Smooth muscle cell (in vitro differentiated cells): ENCODE measurements around the gene TNFRSF4. TPM values are rescaled to one million over a fixed set of nuclear protein-coding genes. Genes with fewer than 3 reads are reported as not detected.

ENCODE experiments used
- DNase-seq: peaks from one replicate; lab custom pipeline; 2025; ENCODE audit not compliant: unreplicated experiment; lab: John Stamatoyannopoulos, UW
- H2AFZ ChIP-seq: fragments of 200-600 bp; sonication (generic); 2 replicates; pipeline ENCODE4 v1.6.0; 2016; ENCODE audit warnings: antibody characterized with exemption, low read depth, mild to moderate bottlenecking
- H3F3A ChIP-seq: fragments of 200-600 bp; sonication (generic); 2 replicates; pipeline ENCODE4 v1.6.0; 2017; ENCODE audit warnings: antibody characterized with exemption, low read depth
- H3K27ac ChIP-seq: fragments of 200-600 bp; sonication (generic); 2 replicates; pipeline ENCODE4 v1.5.1; 2016; ENCODE audit warnings: low read depth, mild to moderate bottlenecking
- H3K27me3 ChIP-seq: fragments of 200-600 bp; sonication (generic); 2 replicates; pipeline ENCODE4 v1.6.1; 2016; ENCODE audit warnings: low read depth, mild to moderate bottlenecking
- H3K36me3 ChIP-seq: fragments of 200-600 bp; sonication (generic); 2 replicates; pipeline ENCODE4 v1.5.1; 2016; ENCODE audit warnings: low read depth
- H3K4me1 ChIP-seq: fragments of 200-600 bp; sonication (generic); 2 replicates; pipeline ENCODE4 v1.5.1; 2016; ENCODE audit warnings: low read depth
- H3K4me2 ChIP-seq: fragments of 200-600 bp; sonication (generic); 2 replicates; pipeline ENCODE4 v1.6.0; 2016; ENCODE audit warnings: mild to moderate bottlenecking
- H3K4me3 ChIP-seq: fragments of 200-600 bp; sonication (generic); 2 replicates; pipeline ENCODE4 v1.5.1; 2016; ENCODE audit warnings: mild to moderate bottlenecking
- H3K79me2 ChIP-seq: fragments of 200-600 bp; sonication (generic); 2 replicates; pipeline ENCODE4 v1.6.0; 2016; ENCODE audit warnings: low read depth, mild to moderate bottlenecking
- H3K9ac ChIP-seq: fragments of 200-600 bp; sonication (generic); 2 replicates; pipeline ENCODE4 v1.6.0; 2016; ENCODE audit warnings: low read depth
- H3K9me3 ChIP-seq: fragments of 200-600 bp; sonication (generic); replicated peaks from 2 replicates; pipeline ENCODE4 v1.5.1; 2016; ENCODE audit warnings: low read depth
- H4K20me1 ChIP-seq: fragments of 200-600 bp; sonication (generic); 2 replicates; pipeline ENCODE4 v1.6.0; 2016; ENCODE audit warnings: low read depth
- CTCF ChIP-seq: fragments of 200-600 bp; sonication (generic); IDR thresholded peaks from 2 replicates; pipeline ENCODE4 v1.5.1; 2017; ENCODE audit warnings: borderline replicate concordance, mild to moderate bottlenecking, antibody characterized with exemption; ENCODE audit not compliant: insufficient read depth, poor library complexity, severe bottlenecking
- WGBS: methylation state at CpG from one replicate; pipeline ENCODE4 v1.1.7; 2016; ENCODE audit warnings: low lambda C conversion rate; 5-methylcytosine and 5-hydroxymethylcytosine counted together
- polyA plus RNA-seq: library from polyadenylated mRNA; unstranded; fragments of >200 nt; fragmentation: Nextera tagmentation; extraction: Ambion mirVana; gene quantifications from 2 replicates; pipeline ENCODE4 v1.2.1, GENCODE V29; 2016
- total RNA-seq: library from RNA; depleted of rRNA; stranded (reverse); fragments of >200 nt; gene quantifications from 2 replicates; pipeline ENCODE4 v1.2.3, GENCODE V29; 2014

TNFRSF4 gene
- total and polyA plus RNA-seq, 2 experiments from 2014 or later: not detected

DNA sequence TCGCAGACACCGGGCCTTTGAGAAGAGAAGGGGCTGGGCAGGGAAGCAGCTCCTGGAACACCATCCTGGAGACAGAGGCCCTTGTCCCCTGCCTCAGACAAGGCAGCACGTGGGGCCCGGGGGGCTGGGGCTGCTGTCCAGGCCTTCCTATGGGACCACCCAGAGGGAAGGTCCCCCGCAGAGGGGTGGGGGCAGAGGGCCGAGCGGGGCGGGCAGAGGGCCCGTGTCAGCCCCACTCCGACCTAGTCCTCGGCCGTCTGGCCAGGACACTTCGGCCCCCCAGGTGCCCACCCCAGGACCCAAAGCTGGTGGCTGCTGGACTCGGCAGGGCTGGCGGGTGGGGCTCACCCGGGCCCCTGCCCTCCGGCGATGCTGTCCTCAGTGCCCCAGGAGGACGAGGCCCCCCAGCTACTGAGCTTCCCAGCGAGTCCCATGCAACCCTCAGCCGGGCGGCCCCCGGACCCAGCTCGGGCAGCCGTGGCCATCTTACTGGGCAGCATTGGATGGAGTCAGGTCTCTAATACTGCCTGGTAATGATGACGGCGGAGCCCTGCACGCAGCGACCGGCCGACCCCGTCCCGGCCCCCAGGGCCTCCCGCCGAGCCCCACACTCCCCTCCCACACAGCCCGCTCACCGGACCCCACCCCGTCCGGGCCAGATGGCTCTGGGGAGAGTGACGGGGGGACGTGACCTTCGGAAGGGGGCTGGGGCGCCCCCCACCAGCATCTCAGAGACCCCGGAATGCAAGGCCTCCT, 47.1 kb downstream of the TNFRSF4 start:
- 96% methylated on average over 23 of the region's 44 CpGs for WGBS
- Histone ChIP-seq H3K4me3 (no peak overlapping the region), H3K4me2 (no peak overlapping the region)

GRCh38 chr1:1165900-1166421, 48.0 kb downstream of the TNFRSF4 start:
- H3K27ac ChIP-seq: no peak overlapping the region
- no peak overlapping the region for H2AFZ ChIP-seq
- H3K4me3 ChIP-seq: peak overlapping the region; percentile 38
- peaks cover 10% of the 10 kb centered on the region for H3K27me3 ChIP-seq
- H4K20me1 ChIP-seq: no peaks in the 10 kb centered on the region
- H3K9me3 ChIP-seq: no peaks in the 10 kb centered on the region
- H3K4me1 ChIP-seq: peaks cover 12% of the 10 kb centered on the region
- WGBS: 85% methylated on average over 23 of the region's 23 CpGs
- H3K4me2 ChIP-seq: no peak overlapping the region
- H3F3A ChIP-seq: no peaks in the 10 kb centered on the region
- H3K9ac ChIP-seq: no peak overlapping the region
- no peaks in the 10 kb centered on the region for H3K36me3 ChIP-seq
- TF ChIP-seq CTCF: no peak
- H3K79me2 ChIP-seq: no peaks in the 10 kb centered on the region
- no peak for DNase-seq

More for the DNA sequence above, 47.1 kb downstream of the TNFRSF4 start:
- H3K79me2 ChIP-seq: no peaks in the 10 kb centered on the region
- no peak overlapping the region for H3K27ac ChIP-seq
- H3K4me1 ChIP-seq: peaks cover 12% of the 10 kb centered on the region
- no peak for DNase-seq
- H3K9me3 ChIP-seq: no peaks in the 10 kb centered on the region
- H3K9ac ChIP-seq: no peak overlapping the region
- H3K36me3 ChIP-seq: no peaks in the 10 kb centered on the region
- H3K27me3 ChIP-seq: peaks cover 10% of the 10 kb centered on the region
- TF ChIP-seq CTCF: no peak
- H3F3A ChIP-seq: no peaks in the 10 kb centered on the region
- no peak overlapping the region for H2AFZ ChIP-seq
- H4K20me1 ChIP-seq: no peaks in the 10 kb centered on the region

DNA sequence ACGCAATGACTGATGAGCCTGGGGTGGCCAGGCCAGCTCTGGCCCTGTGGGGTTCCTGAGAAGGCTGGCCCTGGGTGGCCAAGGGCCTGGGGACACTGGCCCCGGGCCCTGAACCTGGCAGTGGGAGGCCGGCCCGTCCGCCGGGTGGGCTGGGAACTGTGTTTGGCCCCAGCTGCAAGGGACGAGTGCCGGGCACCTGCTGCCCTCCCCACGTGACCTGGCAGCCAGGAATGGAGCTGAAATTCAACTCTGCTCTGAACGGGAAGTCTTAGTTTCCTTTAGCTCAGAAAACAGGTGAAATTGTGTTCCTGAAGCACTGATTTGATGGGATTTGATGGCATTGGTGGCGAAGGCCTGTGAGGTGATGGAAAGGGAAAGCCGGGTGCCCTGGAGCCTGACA, 48.5 kb downstream of the TNFRSF4 start:
- no peaks in the 10 kb centered on the region for H4K20me1 ChIP-seq

More for the DNA sequence above, 48.5 kb downstream of the TNFRSF4 start:
- peak overlapping the region; percentile 38 for H3K4me3 ChIP-seq
- DNase-seq: no peak
- no peaks in the 10 kb centered on the region for H3F3A ChIP-seq
- WGBS: 87% methylated on average over 12 of the region's 12 CpGs
- no peak overlapping the region for H3K27ac ChIP-seq
- no peak overlapping the region for H3K9ac ChIP-seq
- H3K4me1 ChIP-seq: peaks cover 12% of the 10 kb centered on the region
- H2AFZ ChIP-seq: no peak overlapping the region
- TF ChIP-seq CTCF: no peak
- peaks cover 10% of the 10 kb centered on the region for H3K27me3 ChIP-seq
- no peak overlapping the region for H3K4me2 ChIP-seq
- no peaks in the 10 kb centered on the region for H3K36me3 ChIP-seq
- no peaks in the 10 kb centered on the region for H3K79me2 ChIP-seq
- H3K9me3 ChIP-seq: no peaks in the 10 kb centered on the region
